Caco-2 (cell line): ENCODE measurements around the gene MYOF. TPM values are rescaled to one million over a fixed set of nuclear protein-coding genes. Genes with fewer than 3 reads are reported as not detected.

Experiments
- BruUV-seq: library from RNA; stranded (reverse); fragments of 400-500 nt; replicated peaks from 2 replicates; lab custom pipeline; 2021; lab: Mats Ljungman, UMichigan
- CTCF ChIA-PET: fragments of 300-600 bp; sonication (Branson Sonifier 250); formaldehyde crosslinking; loops from one replicate; lab custom pipeline; 2022; ENCODE audit warnings: antibody characterized with exemption; lab: Charles Lee
- POLR2A ChIA-PET: fragments of 300-600 bp; sonication (Branson Sonifier 250); formaldehyde crosslinking; loops from one replicate; lab custom pipeline; 2022; ENCODE audit warnings: antibody characterized with exemption; lab: Charles Lee
- DNase-seq, 2 experiments: peaks; one replicate each; pipeline versions ENCODE4 v3.0.0 to v3.0.0-alpha.2; 2020 to 2022
- H3K27me3 ChIP-seq: replicated peaks from 2 replicates; pipeline ENCODE4 v1.6.0; 2011; ENCODE audit warnings: low read length; ENCODE audit not compliant: control insufficient read depth, insufficient read depth
- H3K36me3 ChIP-seq: 2 replicates; pipeline ENCODE4 v1.5.1; 2011; ENCODE audit warnings: low read length; ENCODE audit not compliant: control insufficient read depth, insufficient read depth
- H3K4me1 ChIP-seq: fragments of 250-450 bp; sonication (Bioruptor Pico); 2 replicates; pipeline ENCODE4 v1.5.1; 2020; ENCODE audit warnings: mild to moderate bottlenecking
- H3K4me3 ChIP-seq: 2 replicates; pipeline ENCODE4 v1.5.1; 2011; ENCODE audit warnings: low read depth, mild to moderate bottlenecking, control low read depth, low read length
- H3K9me3 ChIP-seq: fragments of 250-450 bp; sonication (Bioruptor Pico); 2 replicates; pipeline ENCODE4 v1.5.1; 2020; ENCODE audit warnings: mild to moderate bottlenecking, moderate library complexity
- H3K27ac Mint-ChIP-seq: one replicate; pipeline ENCODE4 v1.8.0; 2022; ENCODE audit warnings: mixed read lengths; ENCODE audit not compliant: unreplicated experiment
- H3K27me3 Mint-ChIP-seq: one replicate; pipeline ENCODE4 v1.8.0; 2022; ENCODE audit warnings: mixed read lengths; ENCODE audit not compliant: insufficient read depth, unreplicated experiment
- H3K36me3 Mint-ChIP-seq: one replicate; pipeline ENCODE4 v1.8.0; 2022; ENCODE audit warnings: mild to moderate bottlenecking, mixed read lengths; ENCODE audit not compliant: insufficient read depth, unreplicated experiment
- H3K4me1 Mint-ChIP-seq: one replicate; pipeline ENCODE4 v1.8.0; 2022; ENCODE audit warnings: low read depth, mixed read lengths; ENCODE audit not compliant: unreplicated experiment
- H3K4me3 Mint-ChIP-seq: one replicate; pipeline ENCODE4 v1.8.0; 2022; ENCODE audit warnings: mild to moderate bottlenecking, moderate library complexity, mixed read lengths; ENCODE audit not compliant: unreplicated experiment
- H3K9me3 Mint-ChIP-seq: one replicate; pipeline ENCODE4 v1.8.0; 2022; ENCODE audit warnings: mixed read lengths; ENCODE audit not compliant: unreplicated experiment
- intact Hi-C: fragments of 100-400 bp; cut with micrococcal nuclease; formaldehyde crosslinking; loops from one replicate; pipeline ENCODE4 v1.10.0; 2022; ENCODE audit not compliant: unreplicated experiment
- total RNA-seq: library from RNA; stranded (reverse); gene quantifications from 2 replicates; pipeline ENCODE4 v1.2.3, GENCODE V29; 2022
- TF ChIP-seq, protein P1 (sequence below), 2 experiments: fragments of 200-600 bp in 1 of 2; IDR thresholded peaks; 1 replicate in 1 of 2; 2 replicates in 1 of 2; pipeline versions ENCODE4 v1.5.1 to v1.8.0; 2011 to 2022; ENCODE audit warnings: antibody characterized with exemption in 1 of 2, control low read depth in 1 of 2, inconsistent platforms in 1 of 2, low read depth in 1 of 2, low read length in 1 of 2, mild to moderate bottlenecking in 1 of 2, moderate library complexity in 1 of 2; ENCODE audit not compliant: insufficient read depth in 1 of 2, severe bottlenecking in 1 of 2, unreplicated experiment in 1 of 2

MYOF gene
- total RNA-seq, 1 experiment from 2014 or later: 148 TPM

GRCh38 chr10:93461807-93462178 lies 20.3 kb downstream of the MYOF start:
- Mint-ChIP-seq H3K4me3 (no peak overlapping the region), H3K27me3 (no peaks in the 10 kb centered on the region), H3K9me3 (no peaks in the 10 kb centered on the region), H3K36me3 (peaks cover 82% of the 10 kb centered on the region), H3K4me1 (peaks cover 51% of the 10 kb centered on the region), H3K27ac (peak overlapping the region; percentile 33)
- Histone ChIP-seq H3K27me3 (no peaks in the 10 kb centered on the region), H3K36me3 (peaks cover 3% of the 10 kb centered on the region; the same call in 1 of the 2 replicates), H3K9me3 (no peaks in the 10 kb centered on the region), H3K4me3 (no peak overlapping the region), H3K4me1 (peaks cover 77% of the 10 kb centered on the region)
- ChIA-PET CTCF (no interaction called here), POLR2A (interaction anchor here (0.9 to 2.0 kb wide), 2 partner anchors 16 to 20 kb away, joined by 4 to 5 read pairs; partner anchors contain the start of gene MYOF)
- TF ChIP-seq, protein P1, sequence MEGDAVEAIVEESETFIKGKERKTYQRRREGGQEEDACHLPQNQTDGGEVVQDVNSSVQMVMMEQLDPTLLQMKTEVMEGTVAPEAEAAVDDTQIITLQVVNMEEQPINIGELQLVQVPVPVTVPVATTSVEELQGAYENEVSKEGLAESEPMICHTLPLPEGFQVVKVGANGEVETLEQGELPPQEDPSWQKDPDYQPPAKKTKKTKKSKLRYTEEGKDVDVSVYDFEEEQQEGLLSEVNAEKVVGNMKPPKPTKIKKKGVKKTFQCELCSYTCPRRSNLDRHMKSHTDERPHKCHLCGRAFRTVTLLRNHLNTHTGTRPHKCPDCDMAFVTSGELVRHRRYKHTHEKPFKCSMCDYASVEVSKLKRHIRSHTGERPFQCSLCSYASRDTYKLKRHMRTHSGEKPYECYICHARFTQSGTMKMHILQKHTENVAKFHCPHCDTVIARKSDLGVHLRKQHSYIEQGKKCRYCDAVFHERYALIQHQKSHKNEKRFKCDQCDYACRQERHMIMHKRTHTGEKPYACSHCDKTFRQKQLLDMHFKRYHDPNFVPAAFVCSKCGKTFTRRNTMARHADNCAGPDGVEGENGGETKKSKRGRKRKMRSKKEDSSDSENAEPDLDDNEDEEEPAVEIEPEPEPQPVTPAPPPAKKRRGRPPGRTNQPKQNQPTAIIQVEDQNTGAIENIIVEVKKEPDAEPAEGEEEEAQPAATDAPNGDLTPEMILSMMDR (IDR thresholded peaks at IDR 0.05; ENCODE audit: insufficient read depth in 1 of 2, low read depth in 1 of 2, low read length in 1 of 2, severe bottlenecking in 1 of 2, unreplicated experiment in 1 of 2): no peak
- intact Hi-C loops: no loop called here
- BruUV-seq: no TSS peak
- no peak for DNase-seq

DNA sequence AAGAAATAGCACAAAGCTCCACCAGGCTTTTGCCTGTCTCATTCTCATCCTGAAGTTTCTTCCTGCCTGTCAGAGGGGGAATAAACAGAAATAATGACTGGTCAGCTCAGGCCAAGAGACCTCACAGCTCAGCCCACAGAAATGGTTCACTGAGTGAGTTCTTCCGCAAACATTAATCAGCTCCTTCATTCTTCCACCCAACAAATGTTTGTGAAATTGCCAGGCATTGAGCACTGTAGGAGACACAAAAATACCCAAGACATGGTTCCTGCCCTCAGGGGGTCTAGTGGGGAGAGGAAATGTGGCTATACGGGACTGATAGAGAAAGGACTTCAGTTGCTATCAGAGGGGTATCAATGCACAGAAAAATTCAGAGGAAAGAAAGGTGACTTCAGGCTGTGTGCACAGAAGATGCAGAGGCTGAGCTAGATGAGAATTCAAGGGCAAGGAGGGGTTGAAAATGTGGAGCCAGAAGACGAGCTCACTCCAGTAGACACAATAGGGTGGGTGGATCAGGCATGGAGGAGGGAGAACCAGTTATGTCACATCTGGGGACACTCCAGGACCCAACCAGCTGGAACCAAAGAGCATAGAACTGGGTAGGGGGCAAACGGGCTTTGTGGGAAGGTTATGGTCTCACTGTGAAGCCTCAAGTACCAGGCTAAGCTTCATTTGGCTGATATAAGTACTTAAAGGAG lies 20.9 kb downstream of the MYOF start:
- BruUV-seq: no TSS peak
- H3K4me1 ChIP-seq: peaks cover 77% of the 10 kb centered on the region
- H3K4me1 Mint-ChIP-seq: peaks cover 56% of the 10 kb centered on the region
- no peak for DNase-seq
- H3K27me3 ChIP-seq: no peaks in the 10 kb centered on the region
- no peaks in the 10 kb centered on the region for H3K9me3 ChIP-seq
- peaks cover 3% of the 10 kb centered on the region; the same call in 1 of the 2 replicates for H3K36me3 ChIP-seq
- POLR2A ChIA-PET: interaction anchor here (0.9 to 2.0 kb wide), 2 partner anchors 15 to 21 kb away, joined by 4 to 5 read pairs; partner anchors contain the start of gene MYOF
- intact Hi-C loops: no loop called here
- CTCF ChIA-PET: interaction anchor here (0.6 kb wide), 1 partner anchor 455 kb away, joined by 3 read pairs; no protein-coding TSS in a partner anchor
- peak overlapping the region; percentile 33 for H3K27ac Mint-ChIP-seq
- H3K4me3 Mint-ChIP-seq: no peak overlapping the region
- no peaks in the 10 kb centered on the region for H3K9me3 Mint-ChIP-seq
- H3K4me3 ChIP-seq: no peak overlapping the region
- H3K36me3 Mint-ChIP-seq: peaks cover 82% of the 10 kb centered on the region
- H3K27me3 Mint-ChIP-seq: no peaks in the 10 kb centered on the region
- TF ChIP-seq, protein P1 (IDR thresholded peaks at IDR 0.05; ENCODE audit: insufficient read depth in 1 of 2, low read depth in 1 of 2, low read length in 1 of 2, severe bottlenecking in 1 of 2, unreplicated experiment in 1 of 2): no peak

DNA sequence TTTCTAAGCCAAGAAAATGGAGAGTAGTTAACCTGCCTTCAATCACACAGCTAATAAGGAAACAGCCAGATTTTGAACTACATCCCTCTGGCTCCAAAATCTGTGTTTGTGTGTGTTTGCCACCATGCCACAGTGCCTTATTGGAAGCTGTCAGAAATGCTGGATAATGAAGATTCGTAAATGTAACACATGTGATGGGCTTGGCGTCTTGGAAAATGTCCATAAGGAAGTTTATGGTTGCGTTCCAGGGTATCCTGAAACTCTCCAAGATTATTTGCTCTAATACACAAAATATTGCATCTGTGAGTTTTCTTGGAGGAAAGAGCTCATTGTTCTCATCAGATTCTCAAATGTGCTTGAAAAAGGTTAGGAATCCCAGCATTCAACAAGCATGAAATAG lies 22.7 kb downstream of the MYOF start:
- TF ChIP-seq, protein P1 (IDR thresholded peaks at IDR 0.05; ENCODE audit: insufficient read depth in 1 of 2, low read depth in 1 of 2, low read length in 1 of 2, severe bottlenecking in 1 of 2, unreplicated experiment in 1 of 2): no peak
- CTCF ChIA-PET: interaction anchor here (0.6 to 1.9 kb wide), 6 partner anchors 12 to 55 kb away, joined by 3 to 7 read pairs (median 4); no protein-coding TSS in a partner anchor
- BruUV-seq: no TSS peak
- Histone ChIP-seq H3K4me3 (no peak overlapping the region), H3K9me3 (no peaks in the 10 kb centered on the region), H3K27me3 (no peaks in the 10 kb centered on the region), H3K4me1 (peaks cover 71% of the 10 kb centered on the region), H3K36me3 (peaks cover 3% of the 10 kb centered on the region; the same call in 1 of the 2 replicates)
- POLR2A ChIA-PET: interaction anchor here (0.5 to 4.0 kb wide), 7 partner anchors 11 to 23 kb away, joined by 3 to 48 read pairs (median 12); partner anchors contain the start of gene MYOF
- Mint-ChIP-seq H3K4me3 (peak overlapping the region; percentile 69), H3K9me3 (no peaks in the 10 kb centered on the region), H3K4me1 (peaks cover 57% of the 10 kb centered on the region), H3K27ac (peak overlapping the region; percentile 98), H3K36me3 (peaks cover 83% of the 10 kb centered on the region), H3K27me3 (no peaks in the 10 kb centered on the region)
- no peak for DNase-seq
- intact Hi-C loops: loop anchor here (1.0 to 2.0 kb wide), 3 partner anchors 23 to 41 kb away; partner anchors contain the start of gene MYOF
